Measurements from ENCODE around the gene PLEKHM3. TPM values are rescaled to one million over a fixed set of nuclear protein-coding genes. Genes with fewer than 3 reads are reported as not detected.

The PLEKHM3 gene
- total and polyA plus RNA-seq, 2 of the 13 experiments (the other 11 are each of a cell fraction or from before 2014, with no cell fraction given): 4.5 to 4.7 TPM

GRCh38 chr2:207897541-207898353 is 127.6 kb downstream of the PLEKHM3 start (continued):
- TF ChIP-seq ZNF142 (CRISPR knock-in tag; IDR thresholded peaks at IDR 0.05) (no peak), MIER2 (CRISPR knock-in tag; IDR thresholded peaks at IDR 0.05) (no peak), SAFB2 (CRISPR knock-in tag; IDR thresholded peaks at IDR 0.05; ENCODE audit: borderline replicate concordance, low read depth) (no peak), RBM22 (optimal IDR thresholded peaks at IDR 0.05; ENCODE audit: low read length) (no peak), MEIS2 (CRISPR knock-in tag; IDR thresholded peaks at IDR 0.05) (peak; percentile 72; the same call in 1 of the 2 replicates), ZC3H13 (CRISPR knock-in tag; IDR thresholded peaks at IDR 0.05) (no peak), ZNF597 (CRISPR knock-in tag; IDR thresholded peaks at IDR 0.05) (no peak), TBL1XR1 (IDR thresholded peaks at IDR 0.05; ENCODE audit: borderline replicate concordance, low read length, partially characterized antibody) (no peak), ZBTB20 (CRISPR knock-in tag; IDR thresholded peaks at IDR 0.05; ENCODE audit: borderline replicate concordance, low read depth) (no peak), ZFP62 (CRISPR knock-in tag; IDR thresholded peaks at IDR 0.05) (no peak), ZNF446 (CRISPR knock-in tag; IDR thresholded peaks at IDR 0.05) (no peak), ZNF17 (CRISPR knock-in tag; IDR thresholded peaks at IDR 0.05) (no peak), ATF1 (CRISPR knock-in tag; IDR thresholded peaks at IDR 0.05) (no peak), ZNF781 (CRISPR knock-in tag; IDR thresholded peaks at IDR 0.05; ENCODE audit: borderline replicate concordance, not compliant biosample characterization) (no peak), PBX2 (CRISPR knock-in tag; IDR thresholded peaks at IDR 0.05) (no peak), ATF7 (IDR thresholded peaks at IDR 0.05) (no peak), ATF7 (CRISPR knock-in tag; IDR thresholded peaks at IDR 0.05) (no peak), ZNF710 (CRISPR knock-in tag; IDR thresholded peaks at IDR 0.05; ENCODE audit: borderline replicate concordance) (peak; percentile 62; the same call in 1 of the 2 replicates)

Data from HepG2 (cell line).